SK-N-SH (cell line): ENCODE data around the gene HOXA5. TPM values are rescaled to one million over a fixed set of nuclear protein-coding genes. Genes with fewer than 3 reads are reported as not detected.

ENCODE experiments used
- CTCF ChIA-PET: fragments of 300-600, 350-600 bp; formaldehyde crosslinking; extraction: SDS; loops from one replicate; lab custom pipeline; 2021; lab: Yijun Ruan, JAX
- POLR2A ChIA-PET: fragments of 350-600 bp; sonication (Branson Sonifier 250); formaldehyde crosslinking; extraction: SDS; loops from one replicate; lab custom pipeline; 2020; ENCODE audit warnings: antibody characterized with exemption, inconsistent platforms; lab: Yijun Ruan, JAX
- DNase-seq: peaks from one replicate; pipeline ENCODE4 v3.0.0; 2012
- H2AFZ ChIP-seq: fragments of 200-600 bp; sonication (generic); 2 replicates; pipeline ENCODE4 v1.8.1; 2016; ENCODE audit warnings: antibody characterized with exemption, mild to moderate bottlenecking, low read depth
- H3F3A ChIP-seq: fragments of 200-600 bp; sonication (generic); replicated peaks from 2 replicates; pipeline ENCODE3; 2016; ENCODE audit warnings: antibody characterized with exemption, mild to moderate bottlenecking; ENCODE audit not compliant: insufficient read depth
- H3K27ac ChIP-seq, 2 experiments: fragments of 200-500 bp in 1 of 2; fragments of 200-600 bp in 1 of 2; sonication (Bioruptor generic) in 1 of 2; sonication (generic), shearing (Covaris generic) in 1 of 2; 2 replicates each; pipeline versions ENCODE4 v1.5.1 to v1.6.1; 2014 to 2016; ENCODE audit warnings: low read depth in 2 of 2, inconsistent platforms in 1 of 2, low read length in 1 of 2, mild to moderate bottlenecking in 1 of 2, mixed read lengths in 1 of 2
- H3K27me3 ChIP-seq: fragments of 200-600 bp; sonication (generic), shearing (Covaris generic); 2 replicates; pipeline ENCODE4 v1.6.1; 2016; ENCODE audit warnings: mixed run types; ENCODE audit not compliant: insufficient read depth
- H3K36me3 ChIP-seq, 2 experiments: fragments of 200-500 bp in 1 of 2; fragments of 200-600 bp in 1 of 2; sonication (Bioruptor generic) in 1 of 2; sonication (generic) in 1 of 2; replicated peaks in 1 of 2; 2 replicates each; pipeline versions ENCODE3 to v1.5.1; 2014 to 2016; ENCODE audit warnings: low read length in 1 of 2, mild to moderate bottlenecking in 1 of 2; ENCODE audit not compliant: insufficient read depth in 2 of 2, control insufficient read depth in 1 of 2
- H3K4me1 ChIP-seq, 2 experiments: fragments of 200-500 bp in 1 of 2; fragments of 200-600 bp in 1 of 2; sonication (Bioruptor generic) in 1 of 2; sonication (generic), shearing (Covaris generic) in 1 of 2; 2 replicates each; pipeline versions ENCODE4 v1.5.1 to v1.6.1; 2014 to 2016; ENCODE audit warnings: low read depth in 1 of 2, low read length in 1 of 2, mixed run types in 1 of 2; ENCODE audit not compliant: insufficient read depth in 2 of 2, control insufficient read depth in 1 of 2
- H3K4me2 ChIP-seq: fragments of 200-600 bp; sonication (generic), shearing (Covaris generic); 2 replicates; pipeline ENCODE4 v1.6.1; 2017; ENCODE audit warnings: mixed run types
- H3K4me3 ChIP-seq, 2 experiments: fragments of 200-500 bp in 1 of 2; fragments of 200-600 bp in 1 of 2; sonication (Bioruptor generic) in 1 of 2; sonication (generic), shearing (Covaris generic) in 1 of 2; 2 replicates each; pipeline versions ENCODE4 v1.5.1 to v1.8.1; 2014 to 2016; ENCODE audit warnings: low read depth in 2 of 2, inconsistent platforms in 1 of 2, low read length in 1 of 2, mild to moderate bottlenecking in 1 of 2, mixed read lengths in 1 of 2, moderate library complexity in 1 of 2
- H3K79me2 ChIP-seq: fragments of 200-600 bp; sonication (generic); 2 replicates; pipeline ENCODE4 v1.8.1; 2017; ENCODE audit warnings: mild to moderate bottlenecking; ENCODE audit not compliant: insufficient read depth
- H3K9ac ChIP-seq: fragments of 200-600 bp; sonication (generic); 2 replicates; pipeline ENCODE4 v1.6.1; 2017; ENCODE audit warnings: mixed run types
- H3K9me2 ChIP-seq: fragments of 200-600 bp; sonication (generic); 2 replicates; pipeline ENCODE4 v1.6.1; 2017; ENCODE audit warnings: mixed run types
- H3K9me3 ChIP-seq: fragments of 200-600 bp; sonication (generic); 2 replicates; pipeline ENCODE4 v1.6.1; 2017; ENCODE audit warnings: mixed run types, mild to moderate bottlenecking, moderate library complexity
- H4K20me1 ChIP-seq: fragments of 200-600 bp; sonication (generic); 2 replicates; pipeline ENCODE4 v1.6.1; 2017; ENCODE audit warnings: mild to moderate bottlenecking, mixed run types; ENCODE audit not compliant: insufficient read depth
- ELF1 ChIP-seq: IDR thresholded peaks from 2 replicates; pipeline ENCODE4 v1.4.0; 2012
- EP300 ChIP-seq, 2 experiments: IDR thresholded peaks; 2 replicates each; pipeline versions ENCODE4 v1.4.0 to v1.6.1; 2012; ENCODE audit warnings: borderline replicate concordance in 1 of 2, low read depth in 1 of 2, low read length in 1 of 2
- FOXM1 ChIP-seq: IDR thresholded peaks from 2 replicates; pipeline ENCODE4 v1.4.0; 2012; ENCODE audit warnings: low read depth, mild to moderate bottlenecking
- JUND ChIP-seq: IDR thresholded peaks from 2 replicates; pipeline ENCODE4 v1.4.0; 2012
- MXI1 ChIP-seq: IDR thresholded peaks from 2 replicates; pipeline ENCODE4 v1.6.1; 2012; ENCODE audit warnings: mild to moderate bottlenecking, low read depth, low read length, improper control_type of control experiment
- NFIC ChIP-seq: IDR thresholded peaks from 2 replicates; pipeline ENCODE4 v1.4.0; 2012; ENCODE audit warnings: borderline replicate concordance
- NRF1 ChIP-seq: IDR thresholded peaks from 2 replicates; pipeline ENCODE4 v1.6.1; 2012; ENCODE audit warnings: low read depth, mild to moderate bottlenecking, low read length
- SMC3 ChIP-seq: IDR thresholded peaks from 2 replicates; pipeline ENCODE4 v1.6.1; 2012; ENCODE audit warnings: low read depth, low read length, improper control_type of control experiment
- TCF12 ChIP-seq: IDR thresholded peaks from 2 replicates; pipeline ENCODE4 v1.4.0; 2012
- TEAD4 ChIP-seq: IDR thresholded peaks from 2 replicates; pipeline ENCODE4 v1.4.0; 2012; ENCODE audit warnings: mild to moderate bottlenecking, borderline replicate concordance; ENCODE audit not compliant: insufficient read depth
- YY1 ChIP-seq: IDR thresholded peaks from 2 replicates; pipeline ENCODE4 v1.4.0; 2012; ENCODE audit warnings: low read depth, mild to moderate bottlenecking
- WGBS: methylation state at CpG from one replicate; pipeline ENCODE4 v1.1.6; 2017; ENCODE audit warnings: low lambda C conversion rate; 5-methylcytosine and 5-hydroxymethylcytosine counted together
- polyA plus RNA-seq, 3 experiments: library from polyadenylated mRNA; depleted of rRNA; stranded (reverse); fragments of >200 nt; gene quantifications; 2 replicates each; pipeline ENCODE4 v1.2.3, GENCODE V29; 2012
- TF ChIP-seq, protein P1 (sequence below): IDR thresholded peaks from 2 replicates; pipeline ENCODE4 v1.6.1; 2012; ENCODE audit warnings: mild to moderate bottlenecking, low read depth, low read length, moderate library complexity
- TF ChIP-seq, protein P2 (sequence below): fragments of 150-350 bp; IDR thresholded peaks from 2 replicates; pipeline ENCODE4 v1.6.1; 2017; ENCODE audit warnings: antibody characterized with exemption, low read length, low read depth, borderline replicate concordance

Gene HOXA5
- polyA plus RNA-seq, 1 of the 3 experiments (the other 2 are of a cell fraction), result not detected

DNA sequence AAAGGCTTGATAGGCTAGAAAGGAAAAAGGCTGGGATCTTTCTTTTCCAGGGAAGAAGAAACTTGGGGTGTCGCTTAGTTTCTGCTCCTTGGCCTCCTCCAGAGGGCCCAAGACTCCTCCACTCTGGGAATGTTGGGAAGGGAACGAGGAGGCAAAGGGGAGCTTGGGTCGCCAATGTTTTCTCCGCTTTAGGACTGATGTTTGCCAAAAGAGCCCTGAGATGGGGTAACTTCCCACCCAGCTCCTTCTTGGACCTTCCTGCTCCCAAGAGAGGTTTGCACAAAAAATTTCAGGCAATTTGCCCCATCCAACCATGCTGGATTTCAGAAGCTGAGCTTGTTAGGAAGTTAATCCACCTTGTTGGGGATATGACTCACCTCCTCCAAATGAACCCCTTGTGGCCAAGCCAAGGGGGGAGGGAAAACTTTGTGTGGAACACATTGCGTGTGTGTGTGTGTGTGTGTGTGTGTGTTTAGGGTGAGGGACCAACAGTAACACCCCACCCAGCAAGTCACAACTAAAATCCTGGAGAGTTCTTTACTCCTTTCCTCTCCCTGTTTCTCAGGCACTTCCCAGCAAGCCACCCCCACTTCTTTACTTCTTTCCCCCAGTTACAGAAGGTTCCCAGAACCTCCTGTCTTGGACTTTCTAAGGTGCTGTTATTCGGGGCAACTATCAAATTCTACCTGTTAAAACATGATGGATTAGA, 32.3 kb downstream of the HOXA5 start:
- DNase-seq, result no peak
- Histone ChIP-seq H4K20me1 (no peaks in the 10 kb centered on the region), H3K4me2 (no peak overlapping the region), H3K9ac (no peak overlapping the region), H3K4me3 (no peak overlapping the region), H3K9me3 (no peaks in the 10 kb centered on the region), H3K36me3 (no peaks in the 10 kb centered on the region), H3K27ac (no peak overlapping the region), H3K79me2 (no peaks in the 10 kb centered on the region), H2AFZ (no peak overlapping the region), H3K4me1 (no peaks in the 10 kb centered on the region; a peak in 1 of 4 replicates), H3K27me3 (peaks cover 94% of the 10 kb centered on the region), H3F3A (peaks cover 5% of the 10 kb centered on the region), H3K9me2 (no peaks in the 10 kb centered on the region)
- ChIA-PET POLR2A (no interaction called here), CTCF (interaction anchor here (0.7 to 1.7 kb wide), 3 partner anchors 14 to 741 kb away, joined by 3 to 4 read pairs (median 4); no protein-coding TSS in a partner anchor)
- WGBS, result 1% methylated on average over 6 of the region's 6 CpGs
- TF ChIP-seq ELF1 (no peak), JUND (no peak), YY1 (no peak), TCF12 (no peak), NRF1 (no peak), EP300 (IDR thresholded peaks at IDR 0.05; ENCODE audit: borderline replicate concordance in 1 of 2, low read depth in 1 of 2, low read length in 1 of 2) (no peak), FOXM1 (no peak), NFIC (no peak), MXI1 (no peak), SMC3 (no peak), TEAD4 (no peak)
- TF ChIP-seq, protein P1, sequence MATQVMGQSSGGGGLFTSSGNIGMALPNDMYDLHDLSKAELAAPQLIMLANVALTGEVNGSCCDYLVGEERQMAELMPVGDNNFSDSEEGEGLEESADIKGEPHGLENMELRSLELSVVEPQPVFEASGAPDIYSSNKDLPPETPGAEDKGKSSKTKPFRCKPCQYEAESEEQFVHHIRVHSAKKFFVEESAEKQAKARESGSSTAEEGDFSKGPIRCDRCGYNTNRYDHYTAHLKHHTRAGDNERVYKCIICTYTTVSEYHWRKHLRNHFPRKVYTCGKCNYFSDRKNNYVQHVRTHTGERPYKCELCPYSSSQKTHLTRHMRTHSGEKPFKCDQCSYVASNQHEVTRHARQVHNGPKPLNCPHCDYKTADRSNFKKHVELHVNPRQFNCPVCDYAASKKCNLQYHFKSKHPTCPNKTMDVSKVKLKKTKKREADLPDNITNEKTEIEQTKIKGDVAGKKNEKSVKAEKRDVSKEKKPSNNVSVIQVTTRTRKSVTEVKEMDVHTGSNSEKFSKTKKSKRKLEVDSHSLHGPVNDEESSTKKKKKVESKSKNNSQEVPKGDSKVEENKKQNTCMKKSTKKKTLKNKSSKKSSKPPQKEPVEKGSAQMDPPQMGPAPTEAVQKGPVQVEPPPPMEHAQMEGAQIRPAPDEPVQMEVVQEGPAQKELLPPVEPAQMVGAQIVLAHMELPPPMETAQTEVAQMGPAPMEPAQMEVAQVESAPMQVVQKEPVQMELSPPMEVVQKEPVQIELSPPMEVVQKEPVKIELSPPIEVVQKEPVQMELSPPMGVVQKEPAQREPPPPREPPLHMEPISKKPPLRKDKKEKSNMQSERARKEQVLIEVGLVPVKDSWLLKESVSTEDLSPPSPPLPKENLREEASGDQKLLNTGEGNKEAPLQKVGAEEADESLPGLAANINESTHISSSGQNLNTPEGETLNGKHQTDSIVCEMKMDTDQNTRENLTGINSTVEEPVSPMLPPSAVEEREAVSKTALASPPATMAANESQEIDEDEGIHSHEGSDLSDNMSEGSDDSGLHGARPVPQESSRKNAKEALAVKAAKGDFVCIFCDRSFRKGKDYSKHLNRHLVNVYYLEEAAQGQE, result no peak
- TF ChIP-seq, protein P2, sequence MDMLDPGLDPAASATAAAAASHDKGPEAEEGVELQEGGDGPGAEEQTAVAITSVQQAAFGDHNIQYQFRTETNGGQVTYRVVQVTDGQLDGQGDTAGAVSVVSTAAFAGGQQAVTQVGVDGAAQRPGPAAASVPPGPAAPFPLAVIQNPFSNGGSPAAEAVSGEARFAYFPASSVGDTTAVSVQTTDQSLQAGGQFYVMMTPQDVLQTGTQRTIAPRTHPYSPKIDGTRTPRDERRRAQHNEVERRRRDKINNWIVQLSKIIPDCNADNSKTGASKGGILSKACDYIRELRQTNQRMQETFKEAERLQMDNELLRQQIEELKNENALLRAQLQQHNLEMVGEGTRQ, result no peak
